Measurements from ENCODE around the gene BPIFA2.
"Not testable (repeated sequence)": the region's sequence is repeated elsewhere in the genome, so short reads cannot be mapped to it uniquely, and the experiment has no call there.

Gene BPIFA2

DNA sequence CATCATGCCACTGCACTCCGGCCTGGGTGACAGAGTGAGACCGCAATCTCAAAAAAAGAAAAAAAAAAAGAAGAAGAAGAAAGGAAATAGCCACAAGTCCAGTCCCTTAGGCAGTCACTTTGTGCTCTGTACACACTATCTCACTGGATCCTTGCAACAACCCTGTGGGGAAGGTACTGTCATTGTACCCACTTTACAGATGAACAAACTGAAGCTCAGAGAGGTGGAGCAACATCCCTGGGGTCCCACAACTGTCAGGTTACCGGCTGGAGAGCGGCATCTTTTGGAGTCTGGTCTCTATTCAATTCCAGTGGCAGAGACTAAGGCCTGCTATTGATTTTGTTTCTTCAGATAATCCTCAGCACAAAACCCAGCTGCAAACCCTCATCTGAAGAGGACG, 12.2 kb downstream of the BPIFA2 start:
- H3K4me3 ChIP-seq (ENCODE audit: low read depth, low read length) = no peak overlapping the region
- no peak for DNase-seq (ENCODE audit: low read depth)
- TF ChIP-seq, protein P1, sequence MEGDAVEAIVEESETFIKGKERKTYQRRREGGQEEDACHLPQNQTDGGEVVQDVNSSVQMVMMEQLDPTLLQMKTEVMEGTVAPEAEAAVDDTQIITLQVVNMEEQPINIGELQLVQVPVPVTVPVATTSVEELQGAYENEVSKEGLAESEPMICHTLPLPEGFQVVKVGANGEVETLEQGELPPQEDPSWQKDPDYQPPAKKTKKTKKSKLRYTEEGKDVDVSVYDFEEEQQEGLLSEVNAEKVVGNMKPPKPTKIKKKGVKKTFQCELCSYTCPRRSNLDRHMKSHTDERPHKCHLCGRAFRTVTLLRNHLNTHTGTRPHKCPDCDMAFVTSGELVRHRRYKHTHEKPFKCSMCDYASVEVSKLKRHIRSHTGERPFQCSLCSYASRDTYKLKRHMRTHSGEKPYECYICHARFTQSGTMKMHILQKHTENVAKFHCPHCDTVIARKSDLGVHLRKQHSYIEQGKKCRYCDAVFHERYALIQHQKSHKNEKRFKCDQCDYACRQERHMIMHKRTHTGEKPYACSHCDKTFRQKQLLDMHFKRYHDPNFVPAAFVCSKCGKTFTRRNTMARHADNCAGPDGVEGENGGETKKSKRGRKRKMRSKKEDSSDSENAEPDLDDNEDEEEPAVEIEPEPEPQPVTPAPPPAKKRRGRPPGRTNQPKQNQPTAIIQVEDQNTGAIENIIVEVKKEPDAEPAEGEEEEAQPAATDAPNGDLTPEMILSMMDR (conservative IDR thresholded peaks at IDR 0.05; ENCODE audit: low read depth, low read length) = no peak

DNA sequence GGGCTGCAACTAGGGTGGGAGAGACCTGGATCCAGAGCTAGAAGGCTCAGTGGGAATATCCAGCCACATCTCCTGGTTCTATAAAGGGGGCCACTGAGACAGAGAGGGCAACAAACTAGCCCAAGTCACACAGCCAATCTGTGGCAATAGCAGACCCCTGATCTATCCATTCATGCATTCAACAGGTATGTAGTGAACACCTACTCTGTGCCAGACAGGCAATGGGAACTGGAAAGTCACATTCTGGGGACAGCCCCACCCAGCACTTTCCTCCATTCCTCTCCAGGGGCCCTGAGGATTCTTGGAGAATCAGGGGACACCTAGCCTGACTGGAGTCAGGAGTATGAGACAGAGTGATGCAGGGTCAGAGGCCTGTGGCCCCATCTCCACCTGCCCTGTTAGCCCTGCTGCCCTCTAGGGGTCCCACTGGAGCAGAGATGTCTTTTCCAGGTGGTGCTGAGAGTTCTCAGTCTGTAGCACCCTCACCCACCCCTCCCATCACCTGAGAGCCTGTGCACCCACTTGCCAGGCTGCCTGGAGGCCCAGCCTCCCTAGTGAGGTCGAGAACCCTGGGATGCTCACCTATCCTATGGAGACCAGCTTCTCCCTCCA, 13.6 kb downstream of the BPIFA2 start:
- TF ChIP-seq, protein P1 (conservative IDR thresholded peaks at IDR 0.05; ENCODE audit: low read depth, low read length) = no peak
- no peak overlapping the region for H3K4me3 ChIP-seq (ENCODE audit: low read depth, low read length)
- no peak for DNase-seq (ENCODE audit: low read depth)

- no peak overlapping the region for H3K4me3 ChIP-seq (ENCODE audit: low read depth, low read length)
- TF ChIP-seq, protein P1 (conservative IDR thresholded peaks at IDR 0.05; ENCODE audit: low read depth, low read length) = no peak
- DNase-seq (ENCODE audit: low read depth) = no peak
Measured at GRCh38 chr20:33183312-33183711, 15.4 kb downstream of the BPIFA2 start.

GRCh38 chr20:33185031-33185590, 17.2 kb downstream of the BPIFA2 start:
- not testable (repeated sequence) for H3K4me3 ChIP-seq (ENCODE audit: low read depth, low read length); DNase-seq (ENCODE audit: low read depth)

DNA sequence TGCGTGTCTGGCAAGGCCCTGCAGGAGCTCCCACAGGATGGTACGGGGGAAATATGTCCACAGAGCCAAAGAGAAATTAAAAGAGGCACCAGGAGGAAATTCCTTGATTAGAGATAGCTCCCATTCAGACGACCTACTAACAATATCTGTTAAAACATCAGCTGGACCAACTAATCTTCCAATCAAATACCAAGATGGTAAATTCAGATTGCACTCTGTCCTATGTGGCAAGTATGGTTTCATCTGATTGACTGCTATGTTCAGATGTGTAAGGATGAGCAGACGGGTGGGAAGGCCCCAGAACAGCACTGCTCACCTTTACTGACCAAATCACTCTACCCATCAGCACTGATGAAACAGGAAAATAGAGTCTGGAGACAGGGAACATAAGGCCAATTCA, 19.5 kb downstream of the BPIFA2 start:
- DNase-seq (ENCODE audit: low read depth) = no peak
- TF ChIP-seq, protein P1 (conservative IDR thresholded peaks at IDR 0.05; ENCODE audit: low read depth, low read length) = no peak
- no peak overlapping the region for H3K4me3 ChIP-seq (ENCODE audit: low read depth, low read length)

- TF ChIP-seq, protein P1 (conservative IDR thresholded peaks at IDR 0.05; ENCODE audit: low read depth, low read length) = no peak
- no peak for DNase-seq (ENCODE audit: low read depth)
- no peak overlapping the region for H3K4me3 ChIP-seq (ENCODE audit: low read depth, low read length)
Measured at GRCh38 chr20:33188421-33188820, 20.5 kb downstream of the BPIFA2 start.

DNA sequence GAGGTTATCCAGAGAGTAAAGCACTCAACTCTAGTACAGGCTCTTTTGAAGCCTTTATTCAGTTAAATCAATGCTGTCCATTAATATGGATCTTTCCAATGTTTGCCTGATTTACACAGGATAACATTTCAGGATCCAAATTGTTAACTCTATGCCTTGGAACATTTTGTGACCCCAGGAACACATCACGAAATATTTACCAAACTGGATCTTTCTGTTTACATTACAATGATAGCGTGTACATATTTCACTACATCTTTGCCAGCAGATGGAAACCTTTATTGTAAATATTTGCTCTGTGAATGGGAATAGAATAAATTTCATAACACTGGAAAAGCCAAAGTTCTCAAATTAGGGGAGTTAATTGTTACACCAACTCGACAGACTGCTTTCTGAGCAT, 23.5 kb downstream of the BPIFA2 start:
- TF ChIP-seq, protein P1 (conservative IDR thresholded peaks at IDR 0.05; ENCODE audit: low read depth, low read length) = no peak

More for the DNA sequence above, 23.5 kb downstream of the BPIFA2 start:
- H3K4me3 ChIP-seq (ENCODE audit: low read depth, low read length) = no peak overlapping the region
- DNase-seq (ENCODE audit: low read depth) = no peak
